Right lobe of liver (tissue), 6 donors: ENCODE measurements around the gene TNFRSF14. TPM values are rescaled to one million over a fixed set of nuclear protein-coding genes. Genes with fewer than 3 reads are reported as not detected.

Experiments
- ATAC-seq, 4 donors: fragments of 200-7000 bp; cut with Tn5 transposase; one replicate each; pipeline ENCODE4 v1.9.1; 2020; ENCODE audit warnings: mild to moderate bottlenecking in 4 of 4, moderate library complexity in 4 of 4
- DNase-seq, 3 donors: peaks; one replicate each; pipeline ENCODE4 v3.0.0-alpha.2; 2020
- H3K27ac ChIP-seq, 3 donors: fragments of 200-600 bp; one replicate each; pipeline ENCODE4 v1.8.0; 2022
- H3K27me3 ChIP-seq, 2 donors: fragments of 200-600 bp; one replicate each; pipeline ENCODE4 v1.8.0; 2022
- H3K36me3 ChIP-seq, 4 donors: fragments of 200-600 bp; sonication (generic) in 1 of 4; one replicate each; pipeline versions ENCODE4 v1.5.1 to v1.8.0; 2017 to 2022; ENCODE audit warnings: control low read depth in 1 of 4
- H3K4me1 ChIP-seq, 4 donors: fragments of 200-600 bp; sonication (generic) in 1 of 4; one replicate each; pipeline versions ENCODE4 v1.5.1 to v1.8.0; 2017 to 2022; ENCODE audit warnings: control low read depth in 1 of 4
- H3K4me3 ChIP-seq, 3 donors: fragments of 200-600 bp; one replicate each; pipeline ENCODE4 v1.8.0; 2022
- H3K9me3 ChIP-seq, 4 donors: fragments of 200-600 bp; sonication (generic) in 1 of 4; one replicate each; pipeline versions ENCODE4 v1.5.1 to v1.8.0; 2017 to 2022; ENCODE audit warnings: control low read depth in 1 of 4
- POLR2A ChIP-seq: fragments of 450-650 bp; IDR thresholded peaks from one replicate; pipeline ENCODE4 v1.6.1; 2017; ENCODE audit warnings: antibody characterized with exemption, mild to moderate bottlenecking
- WGBS: methylation state at CpG from one replicate; pipeline ENCODE4 v1.1.6; 2018; ENCODE audit warnings: low coverage, low lambda C conversion rate; ENCODE audit not compliant: insufficient coverage; ENCODE audit errors: missing lambda C conversion rate; 5-methylcytosine and 5-hydroxymethylcytosine counted together
- intact Hi-C, 2 donors: fragments of 100-400 bp; cut with DNase I; formaldehyde crosslinking; loops; one replicate each; pipeline versions ENCODE4 v1.11.2 to v1.14.1; 2022
- total RNA-seq, 6 experiments: library from RNA; depleted of rRNA in 2 of 6; stranded (reverse); fragments of >200 nt in 2 of 6; fragmentation: NEBNext Ultra II Directional in 3 of 6; extraction: Animal tissue kit (Norgen Biotek cat#: 25700) in 3 of 6; gene quantifications; one replicate each; pipeline versions ENCODE4 v1.1.0 to v1.2.4, GENCODE V29; 2016 to 2023
- TF ChIP-seq, protein P1 (sequence below), 4 donors: fragments of 200-600 bp in 3 of 4; fragments of 450-650 bp in 1 of 4; IDR thresholded peaks; one replicate each; pipeline versions ENCODE4 v1.5.1 to v1.8.0; 2016 to 2022; ENCODE audit warnings: antibody characterized with exemption in 4 of 4, mild to moderate bottlenecking in 2 of 4
- donor health status: DM: no; HTN: yes; CAD: no.
- donor health status: DM: no; HTN: no; CAD: no.
- donor health status: DM: no; HTN: no; CAD: no.
- donor health status: DM: no; HTN: yes; CAD: no.
- donor health status: DM: no; HTN: yes; CAD: no.

TNFRSF14 gene
- total RNA-seq, 6 experiments from 2014 or later, result 31.0 to 54.8 (median 41.1) TPM

DNA sequence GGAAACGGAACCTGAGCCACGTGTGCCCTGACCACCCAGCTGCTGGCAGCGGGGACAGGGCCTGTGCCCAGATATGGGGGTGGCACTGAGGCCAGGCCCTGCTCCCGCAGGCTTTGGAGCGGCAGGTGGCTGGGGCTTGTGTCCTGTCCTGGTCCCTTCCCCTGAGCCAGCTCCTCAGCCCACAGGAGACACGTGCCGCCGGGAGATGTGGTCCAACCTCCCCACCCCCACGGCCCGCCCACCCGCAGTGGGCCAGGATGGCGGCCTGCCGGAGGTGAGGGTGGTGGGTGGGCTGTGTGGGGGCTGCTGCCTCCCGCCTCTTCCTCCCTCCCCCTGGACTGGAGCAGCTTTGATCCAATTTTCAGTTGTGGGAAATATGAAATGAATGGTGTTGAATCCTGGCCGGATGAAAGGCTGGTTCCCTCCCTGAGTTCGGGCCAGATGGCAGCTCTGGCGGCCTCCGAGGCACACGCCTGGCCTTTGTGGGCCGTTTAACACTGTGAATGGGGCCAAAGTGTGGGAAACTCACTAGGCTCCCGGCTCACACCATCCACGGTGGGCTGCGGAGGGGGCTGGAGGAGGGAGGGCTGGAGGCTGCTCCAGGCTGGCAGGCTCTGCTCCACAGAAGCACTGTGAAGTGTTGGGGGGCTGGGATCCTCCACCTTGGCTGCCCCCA is 23.5 kb upstream of the TNFRSF14 start:
- H3K4me1 ChIP-seq, result peaks cover 0 to 34% (median 14%) of the 10 kb centered on the region in 4 donors
- no peak for TF ChIP-seq POLR2A
- TF ChIP-seq, protein P1, sequence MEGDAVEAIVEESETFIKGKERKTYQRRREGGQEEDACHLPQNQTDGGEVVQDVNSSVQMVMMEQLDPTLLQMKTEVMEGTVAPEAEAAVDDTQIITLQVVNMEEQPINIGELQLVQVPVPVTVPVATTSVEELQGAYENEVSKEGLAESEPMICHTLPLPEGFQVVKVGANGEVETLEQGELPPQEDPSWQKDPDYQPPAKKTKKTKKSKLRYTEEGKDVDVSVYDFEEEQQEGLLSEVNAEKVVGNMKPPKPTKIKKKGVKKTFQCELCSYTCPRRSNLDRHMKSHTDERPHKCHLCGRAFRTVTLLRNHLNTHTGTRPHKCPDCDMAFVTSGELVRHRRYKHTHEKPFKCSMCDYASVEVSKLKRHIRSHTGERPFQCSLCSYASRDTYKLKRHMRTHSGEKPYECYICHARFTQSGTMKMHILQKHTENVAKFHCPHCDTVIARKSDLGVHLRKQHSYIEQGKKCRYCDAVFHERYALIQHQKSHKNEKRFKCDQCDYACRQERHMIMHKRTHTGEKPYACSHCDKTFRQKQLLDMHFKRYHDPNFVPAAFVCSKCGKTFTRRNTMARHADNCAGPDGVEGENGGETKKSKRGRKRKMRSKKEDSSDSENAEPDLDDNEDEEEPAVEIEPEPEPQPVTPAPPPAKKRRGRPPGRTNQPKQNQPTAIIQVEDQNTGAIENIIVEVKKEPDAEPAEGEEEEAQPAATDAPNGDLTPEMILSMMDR (IDR thresholded peaks at IDR 0.05), result no peak
- no peaks in the 10 kb centered on the region for H3K36me3 ChIP-seq
- DNase-seq, result no peak
- 68% methylated on average over 8 of the region's 23 CpGs for WGBS
- no peaks in the 10 kb centered on the region for H3K9me3 ChIP-seq
- no peak for ATAC-seq
- no peak overlapping the region for H3K27ac ChIP-seq
- H3K4me3 ChIP-seq, result no peak overlapping the region
- no peaks in the 10 kb centered on the region for H3K27me3 ChIP-seq
- intact Hi-C loops, result no loop called here

DNA sequence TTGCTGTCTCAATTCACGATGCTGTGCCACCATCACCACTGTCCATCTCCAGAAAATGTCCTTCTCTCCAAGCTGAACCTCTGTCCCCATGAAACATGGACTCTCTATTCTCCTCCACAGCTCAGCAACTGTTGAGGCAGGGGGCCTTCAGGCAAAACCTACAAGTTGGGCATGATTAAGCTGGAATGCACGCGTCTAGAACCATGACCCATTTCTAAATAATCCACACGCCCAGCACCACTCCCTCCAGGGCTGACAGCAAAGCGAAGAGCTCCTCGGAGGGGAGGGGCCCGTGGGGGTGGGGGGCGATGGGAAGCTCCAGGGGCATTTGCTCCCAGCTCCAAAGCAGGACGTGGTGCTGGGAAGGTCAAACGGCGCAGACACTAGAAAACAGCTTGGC is 22.8 kb upstream of the TNFRSF14 start:
- Histone ChIP-seq H3K27ac (no peak overlapping the region), H3K36me3 (no peaks in the 10 kb centered on the region), H3K27me3 (no peaks in the 10 kb centered on the region), H3K9me3 (no peaks in the 10 kb centered on the region), H3K4me1 (peaks cover 0 to 27% (median 11%) of the 10 kb centered on the region in 4 donors), H3K4me3 (no peak overlapping the region)
- TF ChIP-seq, protein P1 (IDR thresholded peaks at IDR 0.05), result no peak
- TF ChIP-seq POLR2A, result no peak
- intact Hi-C loops, result no loop called here
- ATAC-seq, result no peak
- no peak for DNase-seq
- WGBS, result 76% methylated on average over 10 of the region's 11 CpGs

DNA sequence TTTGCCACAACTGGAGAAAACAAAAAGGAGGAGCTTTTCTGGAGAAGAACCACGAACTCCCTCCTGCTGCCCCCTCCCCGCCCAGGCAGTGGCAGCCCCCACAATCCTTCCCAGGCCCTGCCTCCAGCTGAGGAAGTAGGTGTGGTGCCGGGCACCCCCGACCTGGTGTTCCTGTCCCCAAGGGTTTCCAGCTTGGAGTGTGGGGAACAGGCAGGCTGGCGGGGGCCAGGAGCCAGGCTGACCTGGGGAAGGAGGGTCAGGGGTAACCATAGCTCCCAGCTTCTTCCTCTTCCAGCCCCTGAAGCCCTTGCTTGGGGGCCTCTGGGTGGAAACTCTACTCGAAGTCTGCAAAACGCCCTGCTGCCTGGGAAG is 21.9 kb upstream of the TNFRSF14 start:
- WGBS, result 50% methylated on average over 1 of the region's 7 CpGs
- no peak overlapping the region for H3K4me3 ChIP-seq
- intact Hi-C loops, result no loop called here
- ATAC-seq (no peak), DNase-seq (no peak)
- H3K36me3 ChIP-seq, result no peaks in the 10 kb centered on the region
- no peak overlapping the region for H3K27ac ChIP-seq
- peaks cover 0 to 18% (median 6%) of the 10 kb centered on the region in 4 donors for H3K4me1 ChIP-seq
- no peaks in the 10 kb centered on the region for H3K27me3 ChIP-seq
- no peak for TF ChIP-seq POLR2A
- TF ChIP-seq, protein P1 (IDR thresholded peaks at IDR 0.05), result no peak
- no peaks in the 10 kb centered on the region for H3K9me3 ChIP-seq

DNA sequence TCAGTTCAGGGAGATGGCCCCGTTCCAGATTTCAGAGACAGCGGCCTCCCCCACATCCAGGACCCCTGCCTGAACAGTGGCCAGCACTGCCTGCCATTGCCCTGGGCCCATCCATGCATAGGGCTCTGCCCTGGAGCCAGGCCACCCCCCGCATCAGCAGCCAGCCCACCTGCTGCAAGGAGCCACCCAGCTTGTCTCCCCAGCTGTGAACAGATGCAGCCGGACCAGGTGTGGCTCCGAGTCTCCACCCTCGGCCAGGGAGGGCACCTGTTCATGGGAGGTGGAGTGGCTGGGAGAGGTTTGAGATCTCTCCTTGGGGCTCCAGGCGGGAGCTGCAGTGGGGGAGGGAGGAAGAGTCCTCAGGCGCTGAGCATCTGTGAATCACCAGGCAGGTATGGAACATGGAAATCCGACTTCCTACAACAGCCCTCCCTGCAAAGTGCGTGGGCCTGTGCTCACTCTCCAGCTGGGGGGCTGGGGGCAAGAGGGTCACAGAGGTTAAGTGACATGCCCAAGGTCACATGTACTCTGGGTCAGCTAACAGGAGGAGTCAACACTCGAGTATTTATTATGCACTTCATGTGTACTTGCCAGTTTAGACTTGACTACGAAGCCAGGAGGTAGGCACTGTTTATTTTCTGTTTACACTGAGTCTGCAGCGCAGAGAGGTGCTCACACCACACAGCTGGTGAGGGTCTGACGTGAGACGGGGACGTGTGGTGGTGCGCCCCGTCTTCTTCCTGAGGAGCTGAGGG is 21.3 kb upstream of the TNFRSF14 start:
- no peak overlapping the region for H3K4me3 ChIP-seq
- DNase-seq, result no peak

More for the DNA sequence above, 21.3 kb upstream of the TNFRSF14 start:
- H3K36me3 ChIP-seq, result no peaks in the 10 kb centered on the region
- H3K27me3 ChIP-seq, result no peaks in the 10 kb centered on the region
- WGBS, result 58% methylated on average over 9 of the region's 18 CpGs
- ATAC-seq, result no peak
- TF ChIP-seq POLR2A, result no peak
- TF ChIP-seq, protein P1 (IDR thresholded peaks at IDR 0.05), result no peak
- peaks cover 0 to 15% (median 6%) of the 10 kb centered on the region in 4 donors for H3K4me1 ChIP-seq
- H3K9me3 ChIP-seq, result no peaks in the 10 kb centered on the region
- intact Hi-C loops, result no loop called here
- H3K27ac ChIP-seq, result no peak overlapping the region
